Measurements from ENCODE around the gene PPIL1. TPM values are rescaled to one million over a fixed set of nuclear protein-coding genes. Genes with fewer than 3 reads are reported as not detected.

Gene PPIL1
- total RNA-seq, 1 experiment from 2014 or later = 87.8 TPM

DNA sequence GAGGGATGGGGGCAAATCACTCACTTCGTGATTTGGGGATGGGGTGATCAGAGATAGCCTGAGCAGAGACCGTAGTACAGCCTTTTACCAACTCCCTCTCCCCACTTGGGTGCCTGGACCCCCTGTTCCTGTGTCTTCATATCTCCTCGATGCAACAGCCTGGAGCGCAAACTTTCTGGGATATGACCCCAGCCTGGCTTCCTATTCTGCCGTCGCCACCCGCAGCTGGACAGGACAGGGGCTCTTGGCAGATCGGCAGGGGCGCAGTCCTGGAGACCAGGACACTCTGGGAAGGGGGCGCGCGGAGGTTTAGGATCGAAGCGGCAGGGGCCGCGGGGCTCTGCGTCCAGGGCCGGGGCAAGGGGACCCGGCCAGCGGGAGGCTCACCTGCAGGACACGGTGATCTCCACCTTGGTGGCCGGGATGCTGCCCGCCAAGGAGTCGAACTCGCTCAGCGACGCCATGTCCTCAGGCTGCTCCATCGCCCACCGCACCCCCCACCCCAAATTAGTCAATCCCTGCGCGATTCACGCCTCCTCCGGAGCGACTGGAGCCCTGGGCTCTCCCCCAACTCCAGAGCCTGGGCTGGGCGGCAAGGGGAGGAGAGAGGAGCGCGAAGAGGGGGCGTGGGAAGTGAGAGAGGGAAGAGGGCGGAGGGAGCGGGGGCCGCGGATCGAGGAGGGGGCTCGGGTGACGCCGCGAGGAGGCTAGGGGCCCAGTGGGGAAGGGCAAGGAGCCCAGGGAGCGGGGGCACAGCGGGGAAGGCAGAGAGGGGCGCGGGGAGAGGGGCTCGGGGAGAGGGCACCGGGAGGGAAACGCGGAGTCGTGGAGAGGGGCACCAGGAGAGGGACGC, 35.5 kb downstream of the PPIL1 start, which contains the start of gene CPNE5:
TSS of gene CPNE5 (minus strand) at position 549 of the 853 bp plus-strand sequence. CDS start at position 482, 67 bp downstream.
- Histone ChIP-seq H3K4me1 (ENCODE audit: insufficient read depth, low read length) (peaks cover 3% of the 10 kb centered on the region; the same call in 1 of the 2 replicates), H3K4me2 (ENCODE audit: insufficient read depth, insufficient read length, low read length) (peak within 1 kb of the TSS; percentile 58), H3K23me2 (ENCODE audit: insufficient read length, low read depth, low read length, poor library complexity, severe bottlenecking) (peaks cover 17% of the 10 kb centered on the region), H3K79me1 (ENCODE audit: insufficient read depth, low read depth, low read length, poor library complexity, severe bottlenecking) (no peaks in the 10 kb centered on the region), H3K9me3 (ENCODE audit: control insufficient read depth, low read depth, low read length) (no peaks in the 10 kb centered on the region), H3K27me3 (ENCODE audit: insufficient read depth, low read length) (peaks cover 28% of the 10 kb centered on the region; the same call in 1 of the 2 replicates), H2BK20ac (ENCODE audit: low read depth, low read length, poor library complexity, severe bottlenecking) (no peak within 1 kb of the TSS), H4K5ac (ENCODE audit: insufficient read length, low read depth, low read length) (no peak within 1 kb of the TSS), H2AFZ (ENCODE audit: low read length) (no peak within 1 kb of the TSS), H4K20me1 (ENCODE audit: control insufficient read depth, insufficient read depth, insufficient read length) (no peaks in the 10 kb centered on the region), H2BK120ac (ENCODE audit: low read depth, low read length, poor library complexity, severe bottlenecking) (no peak within 1 kb of the TSS), H3K79me2 (ENCODE audit: insufficient read depth, low read length) (no peaks in the 10 kb centered on the region), H3K14ac (ENCODE audit: insufficient read depth, low read length) (no peak within 1 kb of the TSS), H2AK5ac (ENCODE audit: insufficient read length, low read length) (no peak within 1 kb of the TSS), H3K18ac (ENCODE audit: insufficient read length, low read depth, low read length) (no peak within 1 kb of the TSS), H2BK5ac (ENCODE audit: insufficient read length, low read length) (no peak within 1 kb of the TSS), H4K91ac (ENCODE audit: insufficient read length, low read depth, low read length) (no peak within 1 kb of the TSS), H3K23ac (ENCODE audit: insufficient read length, low read depth, low read length) (no peak within 1 kb of the TSS), H3T11ph (ENCODE audit: low read length) (no peak within 1 kb of the TSS), H3K27ac (ENCODE audit: insufficient read length, low read depth, low read length) (no peak within 1 kb of the TSS), H2BK12ac (ENCODE audit: insufficient read length, low read depth, low read length) (no peak within 1 kb of the TSS), H3K56ac (ENCODE audit: insufficient read length, low read depth, low read length) (no peak within 1 kb of the TSS), H2BK15ac (ENCODE audit: low read depth, low read length) (no peak within 1 kb of the TSS), H3K9ac (ENCODE audit: extremely low read depth, insufficient read length, low read length) (no peak within 1 kb of the TSS), H4K8ac (replicated peaks; ENCODE audit: insufficient read length, low read depth, low read length) (no peak within 1 kb of the TSS), H3K4ac (ENCODE audit: low read depth, low read length) (no peak within 1 kb of the TSS)
- Mint-ChIP-seq H3K4me3 (peak within 1 kb of the TSS; percentile 70 to 94), H3K27ac (no peak within 1 kb of the TSS), H3K27me3 (ENCODE audit: low read depth) (peaks cover 79% of the 10 kb centered on the region), H3K9me3 (no peaks in the 10 kb centered on the region), H3K36me3 (ENCODE audit: insufficient read depth in 1 of 3, low read depth in 3 of 3) (no peaks in the 10 kb centered on the region; a peak in 1 of 7 replicates), H3K4me1 (peaks cover 19 to 23% of the 10 kb centered on the region in 2 experiments)
- no CpG with 5 or more reads among the region's 57 CpGs for WGBS (ENCODE audit: extremely low coverage, insufficient read length, low lambda C conversion rate)
- TF ChIP-seq, protein P1, sequence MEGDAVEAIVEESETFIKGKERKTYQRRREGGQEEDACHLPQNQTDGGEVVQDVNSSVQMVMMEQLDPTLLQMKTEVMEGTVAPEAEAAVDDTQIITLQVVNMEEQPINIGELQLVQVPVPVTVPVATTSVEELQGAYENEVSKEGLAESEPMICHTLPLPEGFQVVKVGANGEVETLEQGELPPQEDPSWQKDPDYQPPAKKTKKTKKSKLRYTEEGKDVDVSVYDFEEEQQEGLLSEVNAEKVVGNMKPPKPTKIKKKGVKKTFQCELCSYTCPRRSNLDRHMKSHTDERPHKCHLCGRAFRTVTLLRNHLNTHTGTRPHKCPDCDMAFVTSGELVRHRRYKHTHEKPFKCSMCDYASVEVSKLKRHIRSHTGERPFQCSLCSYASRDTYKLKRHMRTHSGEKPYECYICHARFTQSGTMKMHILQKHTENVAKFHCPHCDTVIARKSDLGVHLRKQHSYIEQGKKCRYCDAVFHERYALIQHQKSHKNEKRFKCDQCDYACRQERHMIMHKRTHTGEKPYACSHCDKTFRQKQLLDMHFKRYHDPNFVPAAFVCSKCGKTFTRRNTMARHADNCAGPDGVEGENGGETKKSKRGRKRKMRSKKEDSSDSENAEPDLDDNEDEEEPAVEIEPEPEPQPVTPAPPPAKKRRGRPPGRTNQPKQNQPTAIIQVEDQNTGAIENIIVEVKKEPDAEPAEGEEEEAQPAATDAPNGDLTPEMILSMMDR (conservative IDR thresholded peaks at IDR 0.05) = no peak
- no peak for DNase-seq

All from H9 (cell line).